HepG2 (cell line): ENCODE data around the gene ANK3. TPM values are rescaled to one million over a fixed set of nuclear protein-coding genes. Genes with fewer than 3 reads are reported as not detected.

Experiments
- ATAC-seq: fragments of 200-7000 bp; cut with Tn5 transposase; 3 replicates; pipeline ENCODE4 v1.9.1; 2020; ENCODE audit warnings: mild to moderate bottlenecking, moderate library complexity
- BruUV-seq: library from RNA; stranded (reverse); fragments of 400-500 nt; replicated peaks from 2 replicates; lab custom pipeline; 2021; lab: Mats Ljungman, UMichigan
- CTCF ChIA-PET: fragments of 300-600 bp; formaldehyde crosslinking; extraction: SDS; loops from one replicate; lab custom pipeline; 2021; ENCODE audit warnings: low total read pairs, inconsistent platforms, low intra/inter-chr PET ratio; lab: Yijun Ruan, JAX
- POLR2A ChIA-PET: fragments of 350-600 bp; sonication (Branson Sonifier 250); formaldehyde crosslinking; loops from one replicate; lab custom pipeline; 2020; ENCODE audit warnings: antibody characterized with exemption, inconsistent platforms; lab: Yijun Ruan, JAX
- DNase-seq: peaks from one replicate; pipeline ENCODE4 v3.0.0-alpha.2; 2015; ENCODE audit warnings: low spot score
- FAIRE-seq: peaks from 3 replicates; lab custom pipeline; 2011; peaks lifted over from hg19 to GRCh38; lab: Jason Lieb, UNC
- H2AFZ ChIP-seq: one replicate; pipeline ENCODE4 v1.6.1; 2011; ENCODE audit warnings: low read length, inconsistent platforms
- H3K27ac ChIP-seq: fragments of 300-600 bp; 3 replicates; pipeline ENCODE4 v1.8.0; 2011; ENCODE audit warnings: mixed run types, mild to moderate bottlenecking, mixed read lengths, low read length, inconsistent platforms; ENCODE audit not compliant: insufficient read depth; ENCODE audit errors: extremely low read length
- H3K27me3 ChIP-seq, 2 experiments: fragments of 200-600 bp in 1 of 2; 2 replicates in 1 of 2; 3 replicates in 1 of 2; pipeline versions ENCODE4 v1.6.0 to v1.8.0; 2011; ENCODE audit warnings: low read length in 2 of 2, mild to moderate bottlenecking in 2 of 2, moderate library complexity in 2 of 2, inconsistent platforms in 1 of 2; ENCODE audit not compliant: insufficient read depth in 2 of 2, control insufficient read depth in 1 of 2
- H3K36me3 ChIP-seq, 2 experiments: fragments of 200-600 bp in 1 of 2; replicated peaks in 1 of 2; 2 replicates in 1 of 2; 3 replicates in 1 of 2; pipeline versions ENCODE4 v1.5.1 to v1.8.0; 2011; ENCODE audit warnings: low read length in 2 of 2, inconsistent platforms in 1 of 2; ENCODE audit not compliant: insufficient read depth in 2 of 2, control insufficient read depth in 1 of 2
- H3K4me1 ChIP-seq: 2 replicates; pipeline ENCODE4 v1.5.1; 2012; ENCODE audit warnings: low read length, inconsistent platforms; ENCODE audit not compliant: insufficient read depth
- H3K4me2 ChIP-seq: 2 replicates; pipeline ENCODE4 v1.6.0; 2011; ENCODE audit warnings: low read depth, low read length, inconsistent platforms
- H3K4me3 ChIP-seq, 3 experiments: fragments of 200-600 bp in 1 of 3; sonication (generic), shearing (Covaris generic) in 1 of 3; replicated peaks in 1 of 3; 2 replicates each; pipeline ENCODE4 v1.5.1; 2011 to 2016; ENCODE audit warnings: low read length in 3 of 3, inconsistent platforms in 2 of 3, low read depth in 2 of 3, mild to moderate bottlenecking in 2 of 3, control low read depth in 1 of 3, mixed read lengths in 1 of 3; ENCODE audit not compliant: insufficient read depth in 1 of 3
- H3K79me2 ChIP-seq: one replicate; pipeline ENCODE4 v1.6.1; 2011; ENCODE audit warnings: low read length, inconsistent platforms; ENCODE audit not compliant: insufficient read depth
- H3K9ac ChIP-seq: 2 replicates; pipeline ENCODE4 v1.6.0; 2011; ENCODE audit warnings: mild to moderate bottlenecking, low read depth, low read length, inconsistent platforms; ENCODE audit not compliant: insufficient read depth
- H3K9me3 ChIP-seq: 2 replicates; pipeline ENCODE4 v1.5.1; 2012; ENCODE audit warnings: mild to moderate bottlenecking, low read length
- H4K20me1 ChIP-seq: 2 replicates; pipeline ENCODE4 v1.6.0; 2011; ENCODE audit warnings: inconsistent platforms, mild to moderate bottlenecking, low read length, moderate library complexity; ENCODE audit not compliant: insufficient read depth
- CBFB ChIP-seq: sonication (generic); formaldehyde crosslinking; IDR thresholded peaks from 2 replicates; pipeline ENCODE4 v1.4.0; 2020; ENCODE audit warnings: missing genetic modification reagents
- CERS6 ChIP-seq: sonication (generic); formaldehyde crosslinking; IDR thresholded peaks from 2 replicates; pipeline ENCODE4 v1.5.0; 2020; ENCODE audit warnings: missing genetic modification reagents
- FOXO1 ChIP-seq: sonication (generic); formaldehyde crosslinking; IDR thresholded peaks from 2 replicates; pipeline ENCODE4 v1.4.0; 2020; ENCODE audit warnings: missing genetic modification reagents
- HCFC1 ChIP-seq: fragments of 150-350 bp; IDR thresholded peaks from 2 replicates; pipeline ENCODE4 v1.6.1; 2014; ENCODE audit warnings: low read depth, low read length
- HMG20A ChIP-seq: IDR thresholded peaks from 2 replicates; pipeline ENCODE4 v1.6.1; 2016; ENCODE audit warnings: borderline replicate concordance
- HOXD1 ChIP-seq: sonication (generic); formaldehyde crosslinking; IDR thresholded peaks from 2 replicates; pipeline ENCODE4 v1.5.0; 2020; ENCODE audit warnings: missing genetic modification reagents
- IKZF5 ChIP-seq: IDR thresholded peaks from 2 replicates; pipeline ENCODE4 v1.6.1; 2018; ENCODE audit warnings: missing genetic modification reagents, mild to moderate bottlenecking, missing compliant biosample characterization
- RBAK ChIP-seq: sonication (generic); formaldehyde crosslinking; IDR thresholded peaks from 2 replicates; pipeline ENCODE4 v1.5.1; 2020; ENCODE audit warnings: mild to moderate bottlenecking, missing genetic modification reagents
- SP2 ChIP-seq: sonication (generic); formaldehyde crosslinking; IDR thresholded peaks from 2 replicates; pipeline ENCODE4 v1.5.1; 2020; ENCODE audit warnings: mild to moderate bottlenecking, missing genetic modification reagents
- TP53 ChIP-seq: sonication (generic); formaldehyde crosslinking; conservative IDR thresholded peaks from 2 replicates; pipeline ENCODE4 v1.4.0; 2020; ENCODE audit warnings: missing genetic modification reagents
- U2AF2 ChIP-seq: fragments of 200-400 bp; formaldehyde crosslinking; IDR thresholded peaks from 2 replicates; pipeline ENCODE4 v1.6.1; 2017; ENCODE audit warnings: low read depth, mild to moderate bottlenecking, low read length
- XBP1 ChIP-seq: sonication (generic); formaldehyde crosslinking; IDR thresholded peaks from 2 replicates; pipeline ENCODE4 v1.5.0; 2020; ENCODE audit warnings: missing genetic modification reagents
- ZFP90 ChIP-seq: sonication (generic); formaldehyde crosslinking; IDR thresholded peaks from 2 replicates; pipeline ENCODE4 v1.8.0; 2022; ENCODE audit warnings: missing genetic modification reagents, mild to moderate bottlenecking, inconsistent platforms, borderline replicate concordance
- ZMYM2 ChIP-seq: sonication (generic); formaldehyde crosslinking; IDR thresholded peaks from 2 replicates; pipeline ENCODE4 v1.8.0; 2022; ENCODE audit warnings: mild to moderate bottlenecking, missing genetic modification reagents
- ZNF10 ChIP-seq: sonication (generic); formaldehyde crosslinking; IDR thresholded peaks from 2 replicates; pipeline ENCODE4 v1.4.0; 2020; ENCODE audit warnings: mild to moderate bottlenecking, low read depth, missing genetic modification reagents, borderline replicate concordance
- ZNF160 ChIP-seq: sonication (generic); formaldehyde crosslinking; IDR thresholded peaks from 2 replicates; pipeline ENCODE4 v1.8.0; 2022; ENCODE audit warnings: mild to moderate bottlenecking, inconsistent platforms, missing genetic modification reagents
- ZNF563 ChIP-seq: sonication (generic); formaldehyde crosslinking; IDR thresholded peaks from 2 replicates; pipeline ENCODE4 v1.8.0; 2022; ENCODE audit warnings: mild to moderate bottlenecking, moderate library complexity, missing genetic modification reagents
- ZNF7 ChIP-seq: IDR thresholded peaks from 2 replicates; pipeline ENCODE4 v1.6.1; 2016; ENCODE audit warnings: missing biosample characterization, missing genetic modification reagents
- WGBS: methylation state at CpG from one replicate; pipeline ENCODE4 v1.1.6; 2017; ENCODE audit warnings: low lambda C conversion rate; 5-methylcytosine and 5-hydroxymethylcytosine counted together
- in situ Hi-C: cut with HindIII; loops from 2 replicates; pipeline ENCODE4 v1.10.0; 2017; ENCODE audit warnings: low pct_unique_long_range_greater_than_20kb; ENCODE audit not compliant: extremely low pct_ligation_motif_present
- intact Hi-C: fragments of 100-400 bp; cut with micrococcal nuclease; formaldehyde crosslinking; loops from one replicate; pipeline ENCODE4 v1.10.0; 2022; ENCODE audit not compliant: unreplicated experiment
- polyA plus RNA-seq, 8 experiments: library from polyadenylated mRNA; depleted of rRNA in 3 of 8; stranded (reverse) in 7 of 8; unstranded in 1 of 8; fragments of >200 nt; fragmentation: Illumina TruSeq in 4 of 8; extraction: Trizol in 4 of 8; gene quantifications; 2 replicates each; pipeline versions ENCODE4 v1.2.1 to v1.2.3, GENCODE V29; 2011 to 2016; ENCODE audit warnings: low read depth in 4 of 8, missing spikeins in 1 of 8, mixed read lengths in 1 of 8; ENCODE audit not compliant: insufficient read depth in 1 of 8
- total RNA-seq, 5 experiments: library from RNA; depleted of rRNA; stranded (reverse); fragments of >200 nt; fragmentation: Illumina TruSeq; extraction: Trizol; gene quantifications; 2 replicates each; pipeline ENCODE4 v1.2.3, GENCODE V29; 2016; ENCODE audit warnings: low read depth in 1 of 5
- TF ChIP-seq, protein P1 (sequence below): sonication (generic); formaldehyde crosslinking; IDR thresholded peaks from 2 replicates; pipeline ENCODE4 v1.5.0; 2020; ENCODE audit warnings: mild to moderate bottlenecking, missing genetic modification reagents
- TF ChIP-seq, protein P2 (sequence below): sonication (generic); formaldehyde crosslinking; IDR thresholded peaks from 2 replicates; pipeline ENCODE4 v1.5.0; 2020; ENCODE audit warnings: missing genetic modification reagents, mild to moderate bottlenecking, borderline replicate concordance

ANK3 gene
- total and polyA plus RNA-seq, 2 of the 13 experiments (the other 11 are each of a cell fraction or from before 2014, with no cell fraction given) = not detected

DNA sequence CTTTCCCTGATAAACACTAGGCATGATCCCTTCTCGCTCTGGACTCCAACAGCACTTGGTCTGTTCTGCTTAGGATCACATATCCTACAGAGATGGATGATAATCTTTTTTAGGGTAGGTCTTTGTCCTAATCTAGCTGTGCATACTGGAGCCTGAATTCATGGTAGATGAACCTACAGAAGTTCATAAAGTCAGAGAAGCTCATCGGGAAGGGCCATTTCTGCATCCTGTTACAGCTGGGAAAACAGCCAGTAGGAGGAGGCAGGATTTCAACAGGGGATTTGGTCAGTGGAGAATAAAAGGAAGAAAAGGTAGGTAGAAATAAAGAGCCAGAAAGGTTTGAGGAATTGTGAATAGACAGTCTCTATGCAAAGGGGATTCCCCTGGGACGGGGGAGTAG is 101.4 kb downstream of the ANK3 start:
- no TSS peak for BruUV-seq
- H3K4me1 ChIP-seq = peaks cover 1% of the 10 kb centered on the region
- TF ChIP-seq HCFC1 (no peak), XBP1 (CRISPR knock-in tag) (no peak), ZNF7 (CRISPR knock-in tag) (no peak), FOXO1 (no peak), SP2 (CRISPR knock-in tag) (no peak), ZNF563 (CRISPR knock-in tag) (no peak), CBFB (CRISPR knock-in tag) (no peak), IKZF5 (no peak), ZFP90 (CRISPR knock-in tag) (no peak), ZNF10 (CRISPR knock-in tag) (no peak), RBAK (CRISPR knock-in tag) (no peak), HMG20A (CRISPR knock-in tag) (no peak), U2AF2 (no peak), ZNF160 (CRISPR knock-in tag) (no peak), ZMYM2 (CRISPR knock-in tag) (no peak), HOXD1 (CRISPR knock-in tag) (no peak), TP53 (CRISPR knock-in tag) (no peak), CERS6 (no peak)
- TF ChIP-seq, protein P1, sequence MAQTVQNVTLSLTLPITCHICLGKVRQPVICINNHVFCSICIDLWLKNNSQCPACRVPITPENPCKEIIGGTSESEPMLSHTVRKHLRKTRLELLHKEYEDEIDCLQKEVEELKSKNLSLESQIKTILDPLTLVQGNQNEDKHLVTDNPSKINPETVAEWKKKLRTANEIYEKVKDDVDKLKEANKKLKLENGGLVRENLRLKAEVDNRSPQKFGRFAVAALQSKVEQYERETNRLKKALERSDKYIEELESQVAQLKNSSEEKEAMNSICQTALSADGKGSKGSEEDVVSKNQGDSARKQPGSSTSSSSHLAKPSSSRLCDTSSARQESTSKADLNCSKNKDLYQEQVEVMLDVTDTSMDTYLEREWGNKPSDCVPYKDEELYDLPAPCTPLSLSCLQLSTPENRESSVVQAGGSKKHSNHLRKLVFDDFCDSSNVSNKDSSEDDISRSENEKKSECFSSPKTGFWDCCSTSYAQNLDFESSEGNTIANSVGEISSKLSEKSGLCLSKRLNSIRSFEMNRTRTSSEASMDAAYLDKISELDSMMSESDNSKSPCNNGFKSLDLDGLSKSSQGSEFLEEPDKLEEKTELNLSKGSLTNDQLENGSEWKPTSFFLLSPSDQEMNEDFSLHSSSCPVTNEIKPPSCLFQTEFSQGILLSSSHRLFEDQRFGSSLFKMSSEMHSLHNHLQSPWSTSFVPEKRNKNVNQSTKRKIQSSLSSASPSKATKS (CRISPR knock-in tag) = no peak
- TF ChIP-seq, protein P2, sequence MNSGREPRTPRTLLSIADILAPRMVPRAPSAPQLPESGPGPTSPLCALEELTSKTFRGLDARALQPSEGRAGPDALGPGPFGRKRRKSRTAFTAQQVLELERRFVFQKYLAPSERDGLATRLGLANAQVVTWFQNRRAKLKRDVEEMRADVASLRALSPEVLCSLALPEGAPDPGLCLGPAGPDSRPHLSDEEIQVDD (CRISPR knock-in tag) = no peak
- TF ChIP-seq, all 625 proteins: peak for 0
- POLR2A ChIA-PET = no interaction called here
- H3K9me3 ChIP-seq = no peaks in the 10 kb centered on the region
- FAIRE-seq = no peak
- CTCF ChIA-PET = no interaction called here
- 11% methylated on average over 3 of the region's 3 CpGs for WGBS
- intact Hi-C loops (no loop called here), in situ Hi-C loops (no loop called here)
- H3K36me3 ChIP-seq = no peaks in the 10 kb centered on the region
- no peak overlapping the region for H3K27ac ChIP-seq
- H3K27me3 ChIP-seq = peaks cover 0 to 6% of the 10 kb centered on the region in 2 experiments; a peak in 1 of 5 replicates
- no peak overlapping the region for H2AFZ ChIP-seq
- no peaks in the 10 kb centered on the region for H4K20me1 ChIP-seq
- no peaks in the 10 kb centered on the region for H3K79me2 ChIP-seq
- no peak overlapping the region for H3K9ac ChIP-seq
- DNase-seq = no peak
- no peak overlapping the region for H3K4me3 ChIP-seq
- no peak overlapping the region for H3K4me2 ChIP-seq
- ATAC-seq = no peak
